Panc1 (cell line): Measurements from ENCODE around the gene DGKG. TPM values are rescaled to one million over a fixed set of nuclear protein-coding genes. Genes with fewer than 3 reads are reported as not detected.

Experiments used
- ATAC-seq: fragments of 200-7000 bp; cut with Tn5 transposase; 2 replicates; pipeline ENCODE4 v1.9.1; 2020; ENCODE audit warnings: mild to moderate bottlenecking, moderate library complexity
- BruUV-seq: library from RNA; stranded (reverse); fragments of 400-500 nt; replicated peaks from 2 replicates; lab custom pipeline; 2021; lab: Mats Ljungman, UMichigan
- CTCF ChIA-PET: fragments of 300-600 bp; sonication (Branson Sonifier 250); formaldehyde crosslinking; loops from one replicate; lab custom pipeline; 2022; ENCODE audit warnings: antibody characterized with exemption; lab: Charles Lee
- POLR2A ChIA-PET: fragments of 300-600 bp; sonication (Branson Sonifier 250); formaldehyde crosslinking; loops from one replicate; lab custom pipeline; 2022; ENCODE audit warnings: antibody characterized with exemption; lab: Charles Lee
- DNase-seq: peaks from one replicate; pipeline ENCODE4 v3.0.0-alpha.2; 2010; ENCODE audit warnings: low read depth, low spot score
- H3K27ac ChIP-seq: 2 replicates; pipeline ENCODE4 v1.5.1; 2011; ENCODE audit warnings: mild to moderate bottlenecking, low read length, inconsistent platforms
- H3K27me3 ChIP-seq: fragments of 200-500 bp; sonication (Bioruptor generic); 2 replicates; pipeline ENCODE4 v1.6.0; 2014; ENCODE audit warnings: low read length, inconsistent platforms; ENCODE audit not compliant: control insufficient read depth, insufficient read depth
- H3K36me3 ChIP-seq: fragments of 200-500 bp; sonication (Bioruptor generic); 2 replicates; pipeline ENCODE4 v1.5.1; 2014; ENCODE audit warnings: inconsistent platforms, mild to moderate bottlenecking, low read length, moderate library complexity; ENCODE audit not compliant: control insufficient read depth, insufficient read depth
- H3K4me1 ChIP-seq: 2 replicates; pipeline ENCODE4 v1.5.1; 2011; ENCODE audit warnings: inconsistent platforms, mild to moderate bottlenecking, low read length, moderate library complexity; ENCODE audit not compliant: control insufficient read depth, insufficient read depth
- H3K4me3 ChIP-seq, 2 experiments: 2 replicates each; pipeline ENCODE4 v1.5.1; 2011 to 2012; ENCODE audit warnings: low read depth in 2 of 2, low read length in 2 of 2, mild to moderate bottlenecking in 2 of 2, inconsistent platforms in 1 of 2, moderate library complexity in 1 of 2
- H3K9me3 ChIP-seq: fragments of 200-500 bp; sonication (Bioruptor generic); 2 replicates; pipeline ENCODE4 v1.5.1; 2014; ENCODE audit warnings: low read depth, mild to moderate bottlenecking, inconsistent platforms, low read length, moderate library complexity; ENCODE audit not compliant: control insufficient read depth, insufficient read depth
- CTCF ChIP-seq: fragments of 450-650 bp; IDR thresholded peaks from 2 replicates; pipeline ENCODE4 v1.5.1; 2017; ENCODE audit warnings: mild to moderate bottlenecking
- POLR2AphosphoS5 ChIP-seq: IDR thresholded peaks from 2 replicates; pipeline ENCODE4 v1.6.1; 2012; ENCODE audit warnings: mild to moderate bottlenecking, low read depth, low read length, moderate library complexity
- REST ChIP-seq, 2 experiments: IDR thresholded peaks; 2 replicates each; pipeline ENCODE4 v1.6.1; 2011 to 2012; ENCODE audit warnings: low read depth in 2 of 2, control low read depth in 1 of 2, low read length in 1 of 2, mild to moderate bottlenecking in 1 of 2, moderate library complexity in 1 of 2; ENCODE audit not compliant: insufficient read depth in 1 of 2
- SIN3A ChIP-seq: IDR thresholded peaks from 2 replicates; pipeline ENCODE4 v1.6.1; 2012; ENCODE audit warnings: low read depth, mild to moderate bottlenecking, low read length, moderate library complexity, borderline replicate concordance; ENCODE audit not compliant: insufficient read depth
- TCF7L2 ChIP-seq: IDR thresholded peaks from 2 replicates; pipeline ENCODE4 v1.6.1; 2011; ENCODE audit warnings: mild to moderate bottlenecking, low read depth, low read length, inconsistent platforms
- in situ Hi-C: cut with HindIII; loops from 2 replicates; pipeline ENCODE4 v1.10.0; 2016; ENCODE audit warnings: low sequenced_read_pairs, low pct_unique_long_range_greater_than_20kb
- intact Hi-C: fragments of 100-400 bp; cut with micrococcal nuclease; formaldehyde crosslinking; loops from one replicate; pipeline ENCODE4 v1.10.0; 2022; ENCODE audit not compliant: unreplicated experiment
- total RNA-seq: library from RNA; stranded (reverse); gene quantifications from one replicate; pipeline ENCODE4 v1.2.1, GENCODE V29; 2021; ENCODE audit not compliant: unreplicated experiment

DGKG gene
- total RNA-seq, 1 experiment from 2014 or later, result 0.46 TPM

GRCh38 chr3:186369217-186369616 lies 7.2 kb upstream of the DGKG start:
- Histone ChIP-seq H3K4me3 (no peak overlapping the region), H3K27ac (no peak overlapping the region), H3K4me1 (no peaks in the 10 kb centered on the region), H3K27me3 (peaks cover 61% of the 10 kb centered on the region), H3K9me3 (no peaks in the 10 kb centered on the region), H3K36me3 (no peaks in the 10 kb centered on the region)
- DNase-seq (no peak), ATAC-seq (no peak)
- ChIA-PET POLR2A (no interaction called here), CTCF (no interaction called here)
- intact Hi-C loops, result no loop called here
- TF ChIP-seq SIN3A, result no peak
- no TSS peak for BruUV-seq
- in situ Hi-C loops, result no loop called here

GRCh38 chr3:186368717-186369116 lies 6.7 kb upstream of the DGKG start:
- ChIA-PET CTCF (no interaction called here), POLR2A (no interaction called here)
- no peak for ATAC-seq
- Histone ChIP-seq H3K4me3 (no peak overlapping the region), H3K36me3 (no peaks in the 10 kb centered on the region), H3K4me1 (no peaks in the 10 kb centered on the region), H3K27me3 (peaks cover 62% of the 10 kb centered on the region), H3K27ac (no peak overlapping the region), H3K9me3 (no peaks in the 10 kb centered on the region)
- intact Hi-C loops (no loop called here), in situ Hi-C loops (no loop called here)
- no TSS peak for BruUV-seq
- TF ChIP-seq TCF7L2, result no peak
- no peak for TF ChIP-seq SIN3A
- TF ChIP-seq POLR2AphosphoS5, result no peak
- TF ChIP-seq CTCF, result no peak
- TF ChIP-seq REST (IDR thresholded peaks at IDR 0.05; ENCODE audit: insufficient read depth in 1 of 2, low read depth in 2 of 2, low read length in 1 of 2), result no peak
- no peak for DNase-seq

- ATAC-seq, result no peak
- intact Hi-C loops, result no loop called here
- no peak overlapping the region for H3K27ac ChIP-seq
- H3K4me1 ChIP-seq, result no peaks in the 10 kb centered on the region
- no peak overlapping the region for H3K4me3 ChIP-seq
- BruUV-seq, result no TSS peak
- H3K36me3 ChIP-seq, result no peaks in the 10 kb centered on the region
- peaks cover 67% of the 10 kb centered on the region for H3K27me3 ChIP-seq
- H3K9me3 ChIP-seq, result no peaks in the 10 kb centered on the region
- no peak for TF ChIP-seq REST (IDR thresholded peaks at IDR 0.05; ENCODE audit: insufficient read depth in 1 of 2, low read depth in 2 of 2, low read length in 1 of 2)
- no peak for TF ChIP-seq POLR2AphosphoS5
- TF ChIP-seq SIN3A, result no peak
- TF ChIP-seq CTCF, result no peak
- TF ChIP-seq TCF7L2, result no peak
- POLR2A ChIA-PET, result no interaction called here
- no peak for DNase-seq
- CTCF ChIA-PET, result no interaction called here
- in situ Hi-C loops, result no loop called here
Measured at GRCh38 chr3:186368176-186368575, 6.1 kb upstream of the DGKG start.
